TTC549 (cell line): ENCODE results near the gene KL.

Source experiments
- FAIRE-seq: peaks from 2 replicates; lab custom pipeline; 2012; peaks lifted over from hg19 to GRCh38; lab: Jason Lieb, UNC

KL gene

DNA sequence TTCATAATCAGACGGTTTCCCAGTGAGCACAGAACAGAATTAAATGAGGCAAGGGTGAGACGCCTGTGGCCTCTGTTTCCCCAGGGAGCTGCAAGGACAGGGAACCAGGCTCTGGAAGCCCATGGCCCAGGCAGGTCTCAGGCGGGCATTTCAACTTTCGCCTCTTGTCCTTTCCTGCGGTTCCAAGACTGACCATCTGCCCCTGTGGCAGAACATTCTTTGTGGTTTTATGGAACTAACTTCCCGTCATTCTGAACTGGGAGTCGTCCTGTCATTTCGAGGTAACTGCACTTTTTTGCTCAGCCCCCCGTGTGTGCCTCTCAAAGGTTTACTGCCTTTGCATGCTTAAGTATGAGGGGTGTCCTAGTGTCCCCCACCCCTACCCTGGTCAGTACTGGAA, 70.9 kb downstream of the KL start:
- FAIRE-seq = no peak

DNA sequence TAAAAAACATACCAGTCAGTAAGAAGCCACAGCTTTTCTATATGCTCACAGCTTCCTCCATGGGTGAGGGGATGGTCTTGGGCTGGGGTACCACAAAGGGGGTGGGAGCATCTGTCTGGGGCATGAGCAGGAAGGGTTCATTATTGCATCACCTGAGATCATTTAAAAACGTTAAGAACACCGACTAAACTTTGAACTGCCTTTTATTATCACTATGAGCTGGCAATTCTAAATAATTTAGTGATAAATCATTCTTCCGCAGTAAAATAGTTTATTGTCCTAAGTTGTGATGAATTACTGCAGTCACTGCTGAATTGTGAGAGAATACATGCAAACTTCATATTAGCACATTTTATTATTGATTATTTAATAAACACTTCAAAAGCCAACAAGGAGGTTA, 71.6 kb downstream of the KL start:
- FAIRE-seq = no peak

DNA sequence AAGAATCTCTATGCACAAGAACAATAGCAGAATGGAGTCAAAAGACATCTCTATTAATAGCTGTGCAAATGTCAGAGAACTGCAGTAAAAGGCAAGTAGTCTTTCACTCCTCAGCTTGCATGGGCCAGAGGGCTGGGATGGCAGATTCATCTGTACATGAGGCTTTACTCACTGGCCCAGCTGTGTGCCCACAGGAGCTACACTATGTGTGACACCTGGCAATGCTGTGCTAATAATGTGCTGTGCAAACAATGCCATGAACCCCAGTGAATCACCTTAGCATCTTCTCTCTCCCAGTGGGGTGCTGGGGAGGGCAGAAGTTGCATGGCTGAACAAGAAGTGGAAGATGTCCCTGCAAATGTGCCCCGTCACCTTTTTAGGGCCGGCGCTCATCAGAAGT, 73.1 kb downstream of the KL start:
- no peak for FAIRE-seq

GRCh38 chr13:33090755-33091414, 74.7 kb downstream of the KL start:
- no peak for FAIRE-seq

GRCh38 chr13:33091415-33091774, 75.2 kb downstream of the KL start:
- no peak for FAIRE-seq

DNA sequence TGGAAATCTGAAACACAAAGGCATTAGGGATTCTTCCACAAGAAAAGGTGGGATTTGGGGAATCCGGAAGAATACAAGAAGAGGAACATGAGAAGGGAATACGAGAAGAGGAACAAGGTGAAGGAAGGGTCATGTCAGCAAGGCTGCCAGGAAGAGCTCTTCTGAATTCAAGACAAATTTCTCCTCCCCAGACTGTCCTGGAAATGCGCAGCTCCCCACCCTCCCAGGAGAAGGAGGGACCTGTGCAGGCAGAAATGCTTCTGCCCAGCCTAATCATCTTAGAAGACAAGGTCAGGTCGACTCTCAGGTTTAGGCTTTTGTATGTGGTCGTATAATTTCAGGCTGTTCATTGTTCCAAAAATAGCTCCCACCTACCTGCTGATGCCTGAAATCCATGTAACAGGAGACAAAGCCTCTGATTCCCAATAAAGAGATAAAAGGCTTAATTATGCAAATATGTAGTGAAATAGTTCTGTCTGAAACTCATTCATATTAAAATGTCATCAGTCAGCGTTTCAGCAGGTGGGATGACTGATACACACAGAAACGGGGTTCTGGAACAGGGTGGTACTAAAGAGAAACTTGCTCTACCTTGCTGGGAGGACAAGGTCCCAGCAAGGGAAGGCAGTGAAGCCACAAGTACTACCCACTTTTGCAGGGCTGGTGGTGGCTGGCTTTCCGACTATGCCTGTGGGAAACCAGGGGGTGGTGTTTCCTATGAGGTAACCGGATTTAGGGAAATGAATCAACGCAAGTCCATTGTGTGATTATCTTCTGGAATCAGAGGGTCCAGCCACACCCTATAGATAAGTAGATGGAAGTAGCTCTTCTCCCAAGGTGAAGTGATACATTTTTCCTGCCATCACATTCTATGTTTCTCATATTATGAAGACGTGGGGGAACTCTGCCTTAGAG, 76.1 kb downstream of the KL start:
- FAIRE-seq = no peak

GRCh38 chr13:33096886-33097605, 80.8 kb downstream of the KL start:
- no peak for FAIRE-seq

DNA sequence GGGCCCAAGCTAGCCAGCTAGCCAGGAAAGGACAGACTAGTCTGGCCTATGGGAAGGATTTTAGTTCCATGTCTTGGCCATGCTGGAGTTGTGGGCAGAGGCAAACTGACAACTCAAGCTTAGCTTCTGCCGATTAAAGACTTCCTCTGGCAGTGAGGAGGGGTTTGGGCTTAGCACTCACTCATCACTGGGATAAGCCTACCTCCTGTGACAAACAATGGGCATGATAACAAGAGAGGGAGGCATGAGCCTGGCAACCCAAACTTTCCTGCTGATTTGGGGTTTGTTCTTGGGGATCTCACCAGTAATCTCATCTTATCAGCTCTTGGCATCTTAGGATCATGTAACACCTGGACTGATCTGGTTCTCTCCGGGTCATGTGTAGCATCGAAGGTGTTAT, 83.6 kb downstream of the KL start:
- FAIRE-seq = no peak

GRCh38 chr13:33100886-33101285, 84.7 kb downstream of the KL start:
- FAIRE-seq = no peak

DNA sequence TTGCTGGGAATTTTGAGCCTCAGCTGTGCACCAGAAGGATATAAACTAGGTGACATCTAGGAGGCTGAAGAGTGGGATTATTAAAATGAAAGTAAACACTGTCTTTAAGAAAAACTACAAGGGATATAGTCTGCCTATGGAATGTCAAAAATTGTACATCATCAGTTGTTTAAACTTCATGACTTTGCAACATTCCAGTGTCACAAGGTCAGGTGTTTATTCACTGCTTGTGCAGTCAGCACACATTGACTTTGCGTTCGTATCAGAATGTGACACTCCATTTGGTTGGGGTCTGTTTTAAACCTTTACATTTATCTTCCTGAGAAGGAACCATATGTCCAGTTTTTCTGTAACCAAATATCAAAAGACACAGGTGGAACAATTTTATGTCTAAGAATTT, 85.6 kb downstream of the KL start:
- no peak for FAIRE-seq

DNA sequence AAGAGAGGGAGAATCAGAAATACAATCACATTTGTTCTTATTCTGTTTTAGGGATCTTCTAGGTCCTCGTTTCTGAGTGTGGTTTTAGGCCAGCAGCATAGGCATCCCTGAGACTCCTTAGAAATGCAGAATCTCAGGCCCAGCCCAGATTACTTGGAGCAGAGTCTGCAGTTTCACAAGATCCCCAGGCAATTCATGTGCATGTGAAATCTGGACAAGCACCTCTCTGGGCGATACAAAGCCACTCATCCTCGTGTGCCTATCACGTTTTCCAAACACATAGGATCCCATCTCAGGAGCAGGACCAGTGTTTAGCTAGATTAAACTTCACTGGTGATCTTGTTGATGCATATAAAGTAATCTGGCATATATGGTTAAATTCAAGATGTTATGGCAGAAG, 87.2 kb downstream of the KL start:
- no peak for FAIRE-seq

DNA sequence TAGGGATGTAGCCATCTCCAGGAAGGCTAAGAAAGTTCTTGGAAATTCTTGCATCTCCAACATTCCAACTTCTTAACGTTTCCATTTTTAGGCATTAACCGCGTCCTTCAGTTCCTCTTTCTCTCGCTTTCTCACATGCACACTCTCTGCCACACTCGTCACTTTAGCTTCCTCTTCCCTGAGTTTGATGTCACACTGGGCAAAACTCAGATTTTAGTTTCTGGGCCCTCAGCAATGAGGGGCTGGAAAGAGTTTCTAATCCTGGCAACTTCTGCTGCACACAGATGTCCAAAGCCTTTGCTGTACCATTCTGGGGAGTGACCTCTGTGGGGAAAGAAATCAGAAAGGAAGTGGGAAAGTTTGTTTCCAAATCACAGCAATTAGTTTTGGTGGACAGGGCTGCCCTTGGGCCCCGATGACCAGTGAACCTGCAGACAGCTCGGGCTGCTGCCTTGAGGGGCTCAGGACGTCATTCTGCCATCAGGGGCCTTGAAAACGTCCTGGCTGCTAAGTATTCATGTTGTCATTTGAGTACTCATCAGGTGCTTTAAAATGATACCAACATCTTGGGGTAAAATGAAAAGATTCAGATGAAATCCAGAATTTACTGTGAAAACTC, 89.3 kb downstream of the KL start:
- no peak for FAIRE-seq

- FAIRE-seq = no peak
Measured at GRCh38 chr13:33106656-33107360, 90.6 kb downstream of the KL start.

- FAIRE-seq = no peak
Measured at GRCh38 chr13:33107361-33107760, 91.1 kb downstream of the KL start.

- no peak for FAIRE-seq
Measured at GRCh38 chr13:33108620-33109019, 92.4 kb downstream of the KL start.

- FAIRE-seq = no peak
Measured at GRCh38 chr13:33109271-33109697, 93.1 kb downstream of the KL start.

- no peak for FAIRE-seq
Measured at GRCh38 chr13:33109801-33110200, 93.6 kb downstream of the KL start.

DNA sequence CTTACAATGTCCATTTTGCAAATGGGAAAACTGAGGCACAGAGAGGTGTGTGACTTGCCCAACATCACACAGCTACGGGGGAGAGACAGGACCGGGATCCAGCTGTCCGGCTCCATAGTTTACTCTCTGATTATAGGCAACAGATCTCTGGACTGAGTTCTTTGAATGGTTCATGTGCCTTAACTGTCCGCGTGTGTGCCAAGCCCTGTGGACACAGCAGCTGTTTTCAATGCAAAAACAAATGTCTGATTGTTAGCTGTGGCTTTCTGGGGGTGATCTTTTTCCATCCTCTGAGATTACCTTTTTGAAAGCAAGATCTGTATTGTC, 94.1 kb downstream of the KL start:
- no peak for FAIRE-seq

GRCh38 chr13:33110713-33111413, 94.6 kb downstream of the KL start:
- no peak for FAIRE-seq

DNA sequence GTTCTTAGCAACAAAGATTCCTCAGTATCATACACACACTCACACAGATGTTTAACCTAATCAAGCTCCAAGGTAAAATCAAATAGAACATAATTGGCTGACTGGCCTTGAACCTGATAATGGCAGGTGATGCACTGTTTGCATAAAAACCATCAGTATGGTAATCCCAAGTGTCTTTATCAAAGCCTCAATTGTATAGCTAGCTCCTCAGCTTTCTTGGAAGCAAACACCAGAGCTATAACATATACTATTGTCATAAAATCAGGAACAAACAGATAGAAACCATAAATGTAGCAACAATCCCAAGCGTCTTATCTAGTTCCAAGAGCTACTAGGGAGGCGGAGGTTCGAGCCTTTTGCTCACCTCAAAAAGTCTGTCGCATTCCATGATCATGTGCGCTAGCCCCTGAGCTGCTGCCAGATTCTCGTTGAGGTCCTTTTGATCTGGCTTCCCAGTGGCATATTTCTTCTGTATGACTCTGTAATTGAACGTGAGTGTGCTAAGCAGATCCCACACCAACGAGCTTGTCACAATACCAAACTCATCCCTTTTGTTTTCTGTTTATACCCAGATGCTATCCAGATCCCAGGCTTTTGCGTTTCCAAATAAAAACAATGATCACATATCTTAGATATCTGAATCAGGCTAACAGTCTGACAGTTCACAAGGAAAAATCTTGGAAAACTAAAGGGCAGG, 95.3 kb downstream of the KL start:
- FAIRE-seq = no peak

DNA sequence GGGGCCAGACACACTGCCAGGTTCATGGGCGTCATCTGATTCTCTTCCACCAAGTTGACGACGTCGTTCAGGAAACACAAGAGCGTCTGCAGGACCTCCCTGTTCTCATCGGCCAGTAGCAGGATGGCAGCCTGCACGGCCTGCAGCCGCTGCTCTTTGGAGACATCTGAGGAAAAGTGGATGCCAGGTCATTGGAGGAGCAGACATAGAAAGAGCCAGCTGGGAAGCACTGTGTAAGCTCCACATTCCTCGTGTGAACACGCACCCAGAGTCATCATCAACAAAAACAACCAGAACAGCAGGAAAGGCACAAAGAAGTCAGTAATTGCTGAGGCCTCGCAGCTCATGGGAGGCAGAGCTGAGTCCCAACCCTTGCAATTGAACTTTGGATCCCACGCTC, 96.5 kb downstream of the KL start:
- no peak for FAIRE-seq
